RPMI8226 (cell line): ENCODE measurements around the gene ERMAP.

Experiments
- DNase-seq: peaks from one replicate; pipeline ENCODE4 v3.0.0-alpha.2; 2015

ERMAP gene

DNA sequence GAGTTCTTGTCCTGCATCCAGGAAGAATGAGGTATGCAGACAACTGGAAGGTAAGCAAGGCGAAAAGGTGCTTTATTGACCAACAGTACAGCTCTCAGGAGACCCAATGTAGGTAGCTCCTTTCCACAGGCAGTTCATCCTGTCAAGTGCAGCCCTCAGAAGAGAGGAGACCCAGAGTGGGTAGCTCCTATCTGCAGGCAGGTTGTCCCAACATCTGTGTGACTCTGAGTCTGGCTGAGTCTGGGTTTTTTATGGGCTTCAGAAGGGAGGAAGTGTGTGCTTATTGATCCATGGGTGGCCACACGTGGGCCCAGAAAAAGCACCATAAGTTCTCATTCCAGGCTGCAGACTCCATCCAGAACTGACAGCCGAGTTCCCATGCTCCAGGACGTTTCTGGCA is 63.5 kb downstream of the ERMAP start:
- DNase-seq = no peak

- DNase-seq = no peak
These were observed 69.3 kb downstream of the ERMAP start for GRCh38 chr1:42886046-42886739.

DNA sequence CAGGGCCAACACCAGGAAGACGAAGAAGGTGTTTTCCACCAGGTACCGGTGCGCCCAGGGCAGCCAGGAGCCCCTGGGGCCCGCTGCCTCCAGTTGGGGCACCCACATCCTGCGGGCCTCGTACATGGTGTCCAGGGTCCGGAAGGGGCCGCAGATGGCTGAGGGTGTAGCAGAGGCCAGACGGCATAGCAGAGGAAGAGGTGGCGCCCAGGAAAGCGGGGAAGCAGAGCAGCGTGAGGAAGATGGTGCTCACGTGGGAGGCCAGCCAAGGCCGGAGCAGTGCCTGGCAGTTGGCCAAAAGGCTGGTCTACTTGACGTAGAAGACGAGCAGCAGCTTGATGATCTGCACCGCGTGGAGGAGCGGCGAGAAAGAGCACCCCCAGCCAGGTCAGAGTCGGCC is 69.9 kb downstream of the ERMAP start:
- peak; percentile 71 for DNase-seq

DNA sequence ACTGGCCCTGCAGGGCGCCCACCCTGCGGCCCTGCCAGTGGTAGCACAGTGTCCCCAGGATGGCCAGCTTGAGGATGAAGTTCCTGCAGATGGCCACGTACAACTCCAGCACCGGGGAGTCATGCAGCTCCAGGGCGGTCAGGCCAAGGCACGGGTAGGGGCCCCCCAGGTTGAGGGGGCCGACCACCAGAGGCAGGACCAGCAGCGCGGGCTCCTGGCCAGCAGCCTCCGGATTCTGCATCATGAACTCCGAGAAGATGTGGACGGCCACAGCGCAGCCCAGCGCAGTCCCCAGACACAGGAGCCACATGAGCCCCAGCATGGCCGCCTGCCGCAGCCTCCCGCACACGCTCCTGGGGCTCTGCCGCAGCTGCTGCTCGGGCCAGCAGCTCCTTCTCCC is 70.4 kb downstream of the ERMAP start:
- no peak for DNase-seq

- no peak for DNase-seq
These were observed 71.2 kb downstream of the ERMAP start for GRCh38 chr1:42888013-42888633.

DNA sequence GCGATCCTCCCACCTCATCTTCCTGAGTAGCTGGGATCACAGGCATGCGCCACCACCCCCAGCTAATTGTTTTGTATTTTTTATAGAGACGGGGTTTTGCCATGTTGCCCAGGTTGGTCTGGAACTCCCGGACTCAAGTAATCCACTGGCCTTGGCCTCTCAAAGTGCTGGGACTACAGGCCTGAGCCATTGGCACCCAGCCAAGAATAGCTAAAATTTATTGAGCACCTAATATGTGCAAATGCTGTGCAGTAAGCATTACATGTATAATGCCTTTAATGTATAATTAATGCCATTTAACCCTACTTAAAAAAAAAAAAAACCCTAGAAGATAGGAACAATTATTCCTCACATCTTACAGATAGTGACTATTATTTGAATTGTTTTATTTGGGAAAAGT is 72.3 kb downstream of the ERMAP start:
- DNase-seq = no peak

GRCh38 chr1:42891465-42892138 is 74.7 kb downstream of the ERMAP start:
- no peak for DNase-seq
